NCI-H69 (cell line): ENCODE results near the gene LRRTM3.
A peak's percentile ranks its signal among the peaks of the same experiment; 100 is the strongest.

Experiments used
- DNase-seq: peaks from one replicate; lab custom pipeline; 2025; lab: John Stamatoyannopoulos, UW

Gene LRRTM3

DNA sequence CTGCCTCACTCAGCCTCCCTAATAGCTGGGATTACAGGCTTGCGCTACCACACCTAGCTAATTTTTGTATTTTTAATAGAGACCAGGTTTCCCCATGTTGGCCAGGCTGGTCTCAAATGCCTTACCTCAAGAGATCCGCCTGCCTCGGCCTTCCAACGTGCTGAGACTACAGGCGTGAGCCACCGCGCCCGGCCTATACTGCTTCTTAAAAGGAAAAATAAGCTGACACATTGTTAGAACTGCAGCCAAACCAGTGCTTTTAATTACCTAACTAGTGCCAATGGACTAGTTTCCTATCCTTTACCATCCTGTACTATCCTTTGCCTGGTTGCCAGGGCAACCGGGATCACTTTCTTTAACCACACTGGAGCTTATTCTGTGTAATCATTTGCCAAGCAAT lies 108.0 kb downstream of the LRRTM3 start:
- no peak for DNase-seq

DNA sequence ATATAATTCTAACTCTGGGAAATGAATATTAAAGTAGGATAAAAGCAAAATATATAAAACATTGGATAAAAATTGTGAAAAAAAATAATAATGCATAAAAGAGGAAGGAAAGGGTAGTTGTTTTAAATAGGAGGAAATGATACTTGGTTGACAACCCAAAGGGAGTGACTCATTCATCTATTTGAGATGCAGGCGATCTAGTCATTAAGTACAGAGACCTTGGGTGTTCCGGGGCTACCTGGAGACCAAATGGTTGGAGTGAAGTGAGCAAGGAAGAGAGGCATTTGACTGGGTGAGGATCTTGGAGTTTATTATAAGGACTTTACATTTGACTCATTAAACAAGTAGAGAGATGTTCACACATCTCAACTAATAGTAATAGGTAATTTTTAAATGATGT lies 111.0 kb downstream of the LRRTM3 start:
- peak; percentile 15 for DNase-seq

DNA sequence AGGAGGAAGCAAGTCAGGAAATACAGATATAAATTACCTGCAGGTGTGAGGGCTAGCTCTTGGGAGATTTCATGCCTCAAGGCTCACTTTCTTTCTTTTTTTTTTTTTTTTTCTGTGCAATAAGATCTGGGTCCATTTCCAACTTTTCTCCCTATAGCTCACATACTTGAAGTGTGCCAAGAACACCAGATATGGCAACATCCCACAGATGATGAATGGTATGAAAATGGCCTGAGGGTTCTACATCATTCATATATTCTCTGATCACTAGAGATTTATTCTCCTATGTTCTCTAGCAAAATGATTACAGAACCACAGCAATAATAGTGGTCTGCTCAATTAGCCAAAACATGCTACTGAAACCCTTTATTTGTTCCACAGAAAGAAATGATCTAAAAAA lies 117.2 kb downstream of the LRRTM3 start:
- DNase-seq: peak; percentile 37

DNA sequence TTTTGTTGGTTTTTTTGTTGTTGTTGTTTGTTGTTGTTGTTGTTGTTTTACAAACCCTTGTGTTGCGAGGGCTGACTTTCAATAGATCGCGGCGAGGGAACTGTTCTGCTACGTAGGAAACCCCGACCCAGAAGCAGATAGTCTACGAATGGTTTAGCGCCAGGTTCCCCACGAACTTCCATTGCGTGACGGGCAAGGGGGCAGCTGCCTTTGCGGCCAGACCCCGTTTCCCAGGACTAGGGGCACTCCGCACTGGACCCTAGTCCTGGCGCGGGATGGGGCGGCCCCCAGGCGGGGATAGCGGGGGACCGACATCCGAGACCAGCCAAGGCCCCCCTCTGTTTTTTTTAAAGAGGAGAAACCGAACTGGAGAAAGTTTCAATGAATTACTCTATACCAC lies 119.6 kb downstream of the LRRTM3 start:
- DNase-seq: no peak

DNA sequence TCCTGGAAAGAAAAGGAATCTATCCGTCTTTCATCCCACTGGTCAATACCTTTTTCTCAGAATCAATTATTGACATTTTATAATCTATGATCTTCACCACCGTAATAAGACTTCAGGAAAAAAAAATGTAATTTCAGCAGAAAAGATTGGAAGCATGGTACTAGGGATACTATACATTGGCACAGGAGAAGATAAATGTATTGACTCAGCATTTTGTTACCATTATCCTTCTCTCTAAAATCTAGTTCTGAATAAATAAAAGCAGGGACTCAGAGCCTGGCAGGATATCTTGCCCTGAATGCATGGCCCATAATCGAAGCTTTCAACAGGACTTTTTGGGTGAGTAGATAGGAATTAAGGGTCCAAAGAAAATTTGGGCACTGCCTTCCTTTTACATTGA lies 120.7 kb downstream of the LRRTM3 start:
- no peak for DNase-seq

DNA sequence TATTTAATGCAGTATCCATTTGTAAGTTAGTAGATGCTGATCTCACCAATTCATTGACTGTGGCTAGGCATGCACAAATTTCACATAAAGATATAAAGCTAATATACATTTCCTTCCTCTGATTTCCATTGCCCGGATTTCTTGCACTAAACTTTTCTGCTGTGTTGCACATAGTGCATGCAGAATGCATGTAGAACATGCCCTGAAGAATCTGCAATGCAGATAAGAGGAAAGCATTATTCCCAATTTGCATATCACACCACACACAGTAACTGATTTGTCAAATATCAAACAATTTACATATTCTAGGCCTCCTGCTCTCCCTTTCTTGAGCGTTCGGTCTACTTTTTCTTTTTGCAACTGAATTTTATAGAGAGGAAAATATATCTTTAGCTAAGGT lies 124.2 kb downstream of the LRRTM3 start:
- no peak for DNase-seq

DNA sequence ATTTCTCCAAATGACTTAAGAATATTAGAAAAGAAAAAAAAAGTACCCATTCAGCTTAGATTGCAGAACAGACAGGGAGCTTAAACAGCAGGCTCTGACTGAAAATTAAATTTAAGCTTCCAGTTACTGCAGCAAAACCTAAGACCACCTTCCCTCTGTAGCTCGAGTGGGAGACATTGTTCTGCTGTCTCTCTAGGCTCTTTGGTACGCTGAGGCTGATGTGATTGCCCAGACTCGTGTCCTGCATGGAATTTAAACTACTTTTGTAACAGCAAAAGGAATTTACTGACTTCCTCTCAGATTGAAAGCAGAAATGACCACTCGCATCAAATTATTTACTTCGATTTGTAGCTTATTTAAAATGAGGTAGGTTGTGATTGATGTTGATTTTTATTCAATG lies 124.6 kb downstream of the LRRTM3 start:
- DNase-seq: no peak

DNA sequence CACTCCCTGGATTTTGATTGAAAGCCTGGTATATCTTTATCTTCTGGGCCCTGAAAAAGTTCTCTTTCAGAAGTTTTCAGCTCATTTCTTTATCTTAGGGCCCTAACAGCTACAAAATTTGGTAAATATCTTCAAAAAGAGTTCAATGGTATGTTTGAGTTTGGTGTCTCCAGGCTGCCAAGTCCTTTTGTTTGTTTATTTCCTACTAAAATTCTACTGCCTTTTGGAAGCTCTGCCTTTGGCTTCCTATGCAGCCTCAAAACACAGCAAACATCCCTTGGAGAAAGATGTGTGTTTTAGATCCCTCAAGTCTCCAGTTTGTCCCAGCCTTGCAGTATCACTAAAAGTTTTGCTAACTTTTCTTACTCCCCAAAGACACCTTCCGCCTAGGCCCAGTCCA lies 146.8 kb downstream of the LRRTM3 start:
- DNase-seq: no peak

DNA sequence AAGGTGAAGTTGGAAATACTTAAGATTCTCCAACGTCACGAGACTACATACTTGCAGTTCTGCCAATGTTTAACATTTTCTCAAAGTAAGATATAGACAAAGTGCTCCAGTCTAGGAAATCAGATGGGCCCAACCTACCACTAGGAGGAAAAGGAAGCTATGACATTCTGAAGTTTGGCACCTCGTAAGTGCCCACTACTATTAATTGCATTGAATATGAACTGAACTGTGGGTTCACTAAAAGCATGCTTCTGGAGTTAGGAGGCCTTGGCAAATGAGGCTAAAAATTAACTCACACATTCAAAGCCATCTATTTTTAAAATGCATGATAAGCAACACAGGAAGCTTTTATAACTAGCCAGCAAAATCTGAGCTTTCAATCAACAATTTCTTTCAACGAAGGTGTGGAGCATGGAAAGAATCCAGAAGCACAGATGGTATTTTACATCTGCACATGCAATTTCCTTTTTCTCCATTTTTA lies 149.7 kb downstream of the LRRTM3 start:
- DNase-seq: no peak

DNA sequence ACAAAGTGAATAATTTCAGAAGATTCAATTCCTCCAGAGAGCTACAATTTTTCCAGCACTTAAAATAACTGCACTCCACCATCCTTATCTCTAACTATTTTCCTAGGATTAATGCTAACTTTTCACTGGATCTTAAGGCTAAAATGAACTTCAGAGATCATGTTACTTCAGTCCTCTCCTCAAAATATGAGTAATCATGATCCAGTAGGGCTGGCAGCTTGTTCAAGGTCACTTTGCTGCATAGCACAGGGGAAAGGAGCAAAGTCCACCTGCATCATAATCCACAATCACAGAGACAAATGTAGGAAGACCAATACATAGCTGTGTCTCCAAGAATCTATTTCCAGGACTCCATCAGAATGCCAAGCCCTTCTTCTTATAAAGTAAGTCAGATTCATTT lies 150.3 kb downstream of the LRRTM3 start:
- no peak for DNase-seq

DNA sequence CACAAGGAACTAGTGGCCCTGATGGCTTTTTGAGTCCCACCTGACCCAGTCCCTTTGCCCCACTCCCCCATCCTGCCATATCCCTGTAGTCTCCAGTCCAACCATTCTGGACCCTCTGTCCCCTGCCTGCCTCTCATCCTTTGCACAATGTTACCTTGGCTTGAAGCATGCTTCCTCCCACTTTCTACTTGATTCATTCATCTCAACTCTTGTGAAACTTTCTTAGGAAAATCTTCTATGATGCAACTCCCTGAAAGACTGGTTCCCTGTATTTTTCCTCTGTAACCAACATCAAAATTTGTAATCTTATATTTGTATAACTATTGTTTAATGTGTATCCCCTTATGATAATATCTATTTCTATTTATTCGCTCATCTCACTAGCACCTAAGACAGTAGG lies 151.5 kb downstream of the LRRTM3 start:
- no peak for DNase-seq

DNA sequence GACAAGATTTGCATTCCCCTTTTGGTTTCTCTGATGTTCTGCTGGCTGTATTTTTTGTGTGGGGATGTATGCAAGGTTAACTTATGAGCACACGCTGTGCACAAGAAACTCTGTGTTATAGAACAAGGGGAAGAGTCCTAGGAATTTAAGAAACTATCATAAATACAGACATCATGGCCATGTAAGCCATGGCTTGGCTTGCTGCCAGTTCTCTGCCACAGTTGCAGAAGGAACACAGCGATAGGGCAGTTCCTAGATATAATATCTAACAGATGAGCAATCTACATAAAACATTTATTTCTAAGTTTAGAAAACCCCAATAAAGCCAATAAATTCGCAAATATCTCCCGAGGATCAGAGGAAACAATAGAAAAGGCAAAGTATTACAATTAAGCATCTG lies 153.3 kb downstream of the LRRTM3 start:
- DNase-seq: peak; percentile 19

DNA sequence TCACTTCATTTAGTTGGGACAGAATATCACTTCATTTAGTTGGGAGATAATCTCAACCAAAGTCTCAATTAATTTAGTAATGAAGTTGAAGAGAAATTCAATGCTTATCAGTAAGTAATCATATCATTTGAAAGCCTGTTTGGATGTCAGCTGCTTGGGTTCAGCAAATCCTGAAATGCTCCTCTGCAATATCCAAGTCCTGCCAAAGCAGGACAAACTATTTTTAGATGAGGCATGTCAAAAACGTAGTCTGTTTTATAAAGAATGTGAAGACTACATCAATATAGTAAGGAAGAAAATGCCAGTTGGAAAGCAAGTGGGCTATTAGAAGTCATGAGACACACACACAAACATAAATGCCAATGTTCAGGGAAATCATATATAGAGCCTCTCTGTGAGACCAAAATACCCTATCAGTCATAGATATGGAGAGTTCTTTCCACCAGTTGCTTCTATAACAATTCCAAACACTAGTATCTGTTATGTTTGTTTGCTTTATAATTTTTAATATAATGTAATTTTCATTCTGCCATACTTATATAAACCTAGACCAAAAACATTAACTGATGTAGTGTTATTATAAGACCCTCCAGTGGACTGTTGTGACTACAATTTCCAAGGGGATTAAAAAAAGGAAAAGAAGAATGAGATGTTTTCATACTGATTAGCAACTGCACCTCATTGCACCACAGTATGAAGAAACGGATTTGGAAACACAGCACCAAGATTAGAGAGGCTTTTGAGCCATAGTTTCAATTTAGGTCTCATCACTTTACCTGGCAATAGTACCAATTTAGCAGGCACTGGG lies 160.7 kb downstream of the LRRTM3 start:
- DNase-seq: no peak

DNA sequence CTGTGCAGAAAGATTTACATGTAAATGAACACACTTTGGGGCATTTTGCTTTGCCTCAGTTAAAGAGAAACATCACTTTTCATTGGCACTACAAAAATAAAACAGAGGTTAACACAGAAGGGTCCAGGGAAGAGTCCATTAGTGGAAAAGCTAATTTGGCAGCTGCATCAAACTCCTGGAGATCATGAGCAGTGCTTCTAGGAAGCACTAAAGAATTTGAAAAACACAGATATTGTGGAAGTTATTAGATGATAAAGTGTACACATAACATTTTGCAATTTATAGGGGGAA lies 161.2 kb downstream of the LRRTM3 start:
- no peak for DNase-seq

DNA sequence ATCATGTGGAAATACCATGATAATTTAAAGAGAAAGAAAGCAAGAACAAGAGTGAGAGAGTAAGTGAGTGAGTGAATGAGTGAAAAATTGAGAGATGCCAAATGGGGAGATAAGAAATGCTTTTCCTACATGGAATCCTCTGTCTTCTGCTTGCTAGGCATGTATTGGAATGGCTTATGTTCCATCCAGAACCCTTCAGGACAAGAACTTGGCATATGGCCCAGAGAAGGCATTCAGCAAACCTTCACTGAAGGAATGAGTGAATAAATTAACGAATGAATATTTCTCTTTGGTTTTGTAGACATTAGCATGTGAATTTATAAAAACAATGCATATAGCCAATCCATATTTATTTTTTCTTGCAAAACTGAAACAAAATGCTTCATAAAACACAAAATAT lies 162.2 kb downstream of the LRRTM3 start:
- DNase-seq: peak; percentile 16

DNA sequence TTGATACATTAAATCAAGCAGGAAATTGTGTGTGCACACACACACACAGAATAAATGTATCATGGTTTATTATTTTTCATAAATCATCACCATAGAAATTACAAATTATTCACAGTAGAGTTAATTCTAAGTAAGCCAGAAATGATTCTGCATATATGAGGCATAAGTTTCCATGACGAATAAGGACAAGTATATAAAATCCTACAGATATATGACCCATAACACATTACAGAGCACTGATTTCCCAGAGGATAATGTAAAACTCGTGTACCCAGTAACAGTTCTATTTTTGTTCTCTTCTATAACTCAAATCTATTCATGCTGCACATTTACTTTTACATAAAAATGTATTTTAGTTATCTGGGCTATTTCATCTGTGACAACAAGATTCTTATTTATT lies 169.7 kb downstream of the LRRTM3 start:
- no peak for DNase-seq

DNA sequence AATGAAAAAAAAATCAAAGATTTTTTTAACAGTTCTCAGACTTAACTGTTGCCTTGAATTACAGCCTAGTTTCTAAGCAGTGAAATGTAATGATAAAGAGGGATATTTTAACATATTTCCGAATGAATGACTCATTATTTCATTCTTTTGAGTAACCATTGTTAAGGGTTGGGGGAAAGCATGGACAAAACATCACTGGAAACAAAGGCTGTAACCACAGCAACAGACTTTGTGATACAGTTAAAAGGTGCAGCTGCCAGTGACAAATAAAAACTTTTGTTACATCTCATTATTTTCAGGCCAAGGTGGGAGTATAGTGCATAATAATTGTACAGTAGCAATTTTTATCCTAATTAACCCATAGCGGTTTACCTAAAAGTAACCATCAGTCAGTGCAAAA lies 172.6 kb downstream of the LRRTM3 start:
- peak; percentile 49 for DNase-seq

DNA sequence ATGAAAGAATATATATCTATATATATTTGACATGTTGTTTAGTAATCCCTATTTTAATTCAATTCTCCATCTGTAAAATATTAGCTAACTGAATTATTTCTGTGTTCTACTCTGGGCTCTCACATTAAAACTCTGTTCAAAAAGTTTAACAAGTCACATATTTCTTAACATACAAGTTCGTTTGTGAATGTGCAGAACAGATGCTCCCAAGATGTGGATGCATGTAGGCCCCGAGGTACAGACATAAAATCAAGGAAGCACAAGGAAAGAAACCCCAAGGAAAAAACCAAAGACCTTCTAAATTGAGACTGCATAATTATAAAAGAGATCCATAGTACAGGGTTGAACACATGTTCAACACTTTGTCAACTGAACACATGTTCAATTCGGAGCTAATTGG lies 175.1 kb downstream of the LRRTM3 start:
- DNase-seq: no peak

DNA sequence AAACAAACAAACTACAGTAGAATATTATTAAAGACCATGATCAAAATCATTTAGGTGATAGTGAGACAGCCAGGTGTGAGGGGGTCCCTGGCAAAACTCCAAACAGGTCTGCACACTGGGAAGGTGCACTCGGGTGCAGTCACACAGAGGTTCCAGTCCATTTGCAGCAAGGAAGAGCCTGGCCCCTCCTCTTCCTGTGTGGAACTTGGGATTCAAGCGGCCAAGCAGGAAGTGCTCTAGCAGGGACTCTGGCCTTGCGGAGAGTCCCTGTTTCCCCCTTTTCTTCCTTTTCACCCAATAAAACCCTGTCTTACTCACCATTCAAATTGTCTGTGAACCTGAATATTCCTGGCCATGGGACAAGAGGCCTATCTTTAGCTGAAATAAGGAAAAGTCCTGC lies 181.8 kb downstream of the LRRTM3 start:
- peak; percentile 7 for DNase-seq

DNA sequence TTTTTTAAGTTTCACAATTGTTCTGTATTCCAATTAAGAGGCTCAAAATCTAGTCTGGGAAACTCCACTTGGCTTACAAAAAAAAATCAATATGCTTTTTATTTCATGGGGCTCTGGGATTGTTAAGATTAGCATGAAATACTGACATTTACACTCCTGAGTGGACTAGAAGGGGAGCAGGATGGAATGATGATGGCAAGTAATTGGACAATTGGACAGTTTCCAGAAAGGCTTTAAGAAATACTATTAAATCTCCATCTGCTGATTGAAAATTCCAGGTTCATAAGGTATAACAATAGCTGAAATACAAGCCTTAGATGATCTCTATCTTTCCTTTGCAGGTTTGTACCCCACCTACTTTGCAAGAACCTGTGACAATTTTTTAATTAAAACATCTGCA lies 184.4 kb downstream of the LRRTM3 start:
- peak; percentile 93 for DNase-seq

DNA sequence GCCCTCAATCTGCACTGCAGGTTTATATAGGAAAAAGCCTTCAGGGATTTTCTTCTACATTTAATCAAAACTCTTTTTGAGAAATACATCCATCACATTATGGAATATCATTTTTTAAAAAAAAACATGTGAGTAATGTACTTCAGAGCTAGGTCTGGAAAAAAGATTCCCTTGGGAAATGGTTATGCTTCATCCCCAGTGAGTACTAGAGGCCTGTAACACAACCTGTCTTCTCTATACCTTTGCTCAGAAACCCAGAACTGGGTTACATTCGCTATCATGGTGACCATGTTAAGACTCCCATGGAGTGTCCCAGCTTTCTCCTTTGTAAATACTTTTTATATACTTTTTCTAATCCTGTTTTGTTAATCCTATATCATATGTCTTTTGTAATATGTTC lies 186.9 kb downstream of the LRRTM3 start:
- DNase-seq: peak; percentile 63

DNA sequence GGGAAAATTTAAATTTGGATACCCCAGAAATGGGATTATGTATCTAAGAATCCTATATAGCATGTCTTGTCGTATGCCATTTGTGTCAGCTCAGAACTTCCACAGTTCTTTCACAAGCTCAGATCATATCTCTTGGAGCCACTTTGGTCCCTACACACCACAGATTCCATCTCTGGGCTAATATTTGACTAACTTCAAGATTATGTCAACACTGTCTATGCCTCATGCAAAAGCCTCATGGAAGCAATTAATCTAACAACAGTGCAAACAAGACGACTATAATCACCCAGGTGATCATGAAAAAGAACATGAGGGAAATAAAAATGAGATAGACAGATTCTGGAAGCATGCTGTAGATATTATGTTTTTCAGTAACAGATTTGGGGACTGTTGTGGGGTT lies 189.1 kb downstream of the LRRTM3 start:
- peak; percentile 94 for DNase-seq

DNA sequence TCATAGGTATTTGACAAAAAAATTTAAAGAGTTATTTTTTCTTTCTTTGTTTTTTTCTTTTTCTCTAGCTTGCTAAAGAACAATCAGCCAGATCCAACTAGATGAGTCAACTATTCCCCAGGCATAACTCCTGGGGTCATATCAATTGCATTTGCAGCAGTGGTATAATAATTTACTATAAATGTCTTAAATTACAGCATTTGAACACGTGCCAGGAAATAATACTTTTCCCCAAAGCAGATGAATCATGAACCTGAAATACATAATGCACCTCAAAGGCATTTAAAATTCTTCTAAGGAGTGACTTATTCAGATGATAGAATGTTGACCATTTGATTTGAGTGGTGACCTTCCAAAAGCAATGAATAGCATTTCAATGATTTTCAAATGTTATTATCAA lies 190.1 kb downstream of the LRRTM3 start:
- DNase-seq: peak; percentile 87

DNA sequence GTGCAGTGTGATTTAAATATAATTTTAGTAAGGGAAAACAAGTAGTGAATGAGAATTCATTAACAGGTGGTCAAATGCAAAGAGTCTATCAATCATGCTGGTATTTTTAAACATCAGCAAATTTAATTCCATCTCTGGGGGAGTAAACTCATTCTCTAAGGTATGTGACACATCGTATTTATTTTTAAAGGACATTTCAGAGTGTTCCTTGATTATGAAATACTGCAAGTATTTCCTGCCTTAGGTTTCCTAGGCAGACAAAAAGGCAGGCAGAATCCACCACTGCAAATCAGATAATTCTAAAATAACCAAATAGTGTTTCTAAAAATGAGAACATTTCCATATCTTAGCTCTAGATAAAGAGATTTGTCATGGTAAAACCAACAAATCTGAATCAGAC lies 193.8 kb downstream of the LRRTM3 start:
- peak; percentile 51 for DNase-seq

DNA sequence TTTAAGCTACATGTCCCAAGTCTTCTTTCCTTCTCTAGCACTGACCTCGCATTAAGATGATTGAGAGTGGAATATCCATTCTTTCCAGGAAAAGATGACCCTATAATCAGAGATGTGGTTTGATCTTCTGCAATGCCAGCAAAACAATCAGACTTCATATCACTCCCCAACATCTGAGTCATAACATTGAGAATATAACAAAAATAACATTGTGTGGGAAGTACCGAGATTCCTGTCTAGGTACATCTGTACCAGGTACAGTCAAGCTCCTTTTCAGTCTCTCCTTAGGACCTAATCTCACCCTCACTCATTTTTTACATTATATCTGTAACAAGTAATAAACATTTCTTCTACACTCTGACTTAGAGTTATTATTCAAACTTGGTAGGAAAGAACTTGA lies 201.6 kb downstream of the LRRTM3 start:
- no peak for DNase-seq
